ENCODE data around the gene ERC2.

DNA sequence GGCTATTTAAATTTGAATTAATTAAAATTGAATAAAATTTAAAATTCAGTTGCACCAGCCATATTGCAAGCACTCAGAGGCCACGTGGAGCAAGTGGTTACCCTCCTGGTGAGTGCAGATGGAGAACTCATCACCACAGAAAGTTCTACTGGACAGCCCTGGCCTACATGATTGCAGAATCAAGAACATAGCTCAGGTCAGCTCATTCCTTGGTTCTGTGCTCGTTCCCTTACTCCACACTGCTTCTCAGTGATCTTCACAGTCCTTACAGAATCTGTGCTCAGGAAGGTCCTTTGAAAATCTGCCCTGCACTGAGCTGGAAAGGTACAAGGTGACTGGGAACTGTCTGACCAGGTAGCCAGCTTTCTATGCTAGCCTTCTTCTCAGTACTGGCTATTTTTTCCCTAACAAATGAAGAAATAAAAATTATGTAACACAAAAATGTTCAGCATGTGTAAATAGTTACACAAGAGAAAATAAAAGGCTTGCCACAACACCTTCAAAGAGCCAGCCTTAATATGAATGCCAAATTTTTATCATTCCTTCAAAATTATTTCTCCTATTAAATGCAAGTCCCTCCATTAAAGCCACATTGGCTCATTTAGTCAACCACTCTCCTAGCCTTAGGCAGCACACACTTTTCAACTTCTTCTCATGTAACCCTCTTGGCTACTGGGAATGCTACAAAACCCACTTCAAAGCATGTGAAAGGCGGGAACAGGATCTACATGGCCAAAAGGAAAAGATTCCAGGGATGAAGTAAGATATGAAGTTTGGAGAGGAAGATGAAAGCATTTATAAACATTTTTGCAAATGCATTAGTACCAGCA, 654.8 kb downstream of the ERC2 start:
- TF ChIP-seq POLR2A (IDR thresholded peaks at IDR 0.05; ENCODE audit: low read depth, low read length) (no peak), POLR2AphosphoS5 (IDR thresholded peaks at IDR 0.05; ENCODE audit: low read depth, low read length) (no peak)
